HepG2 (cell line): ENCODE measurements around the gene SKIDA1. TPM values are rescaled to one million over a fixed set of nuclear protein-coding genes. Genes with fewer than 3 reads are reported as not detected.

Source experiments
- ATF5 ChIP-seq: sonication (generic); formaldehyde crosslinking; IDR thresholded peaks from 2 replicates; pipeline ENCODE4 v1.4.0; 2020; ENCODE audit warnings: mild to moderate bottlenecking, low read depth, missing genetic modification reagents
- ATRX ChIP-seq: sonication (generic); formaldehyde crosslinking; IDR thresholded peaks from 2 replicates; pipeline ENCODE4 v1.4.0; 2020; ENCODE audit warnings: missing genetic modification reagents, borderline replicate concordance
- CENPBD1 ChIP-seq: sonication (generic); formaldehyde crosslinking; IDR thresholded peaks from 2 replicates; pipeline ENCODE4 v1.8.0; 2022; ENCODE audit warnings: missing genetic modification reagents, low read depth, mild to moderate bottlenecking, borderline replicate concordance
- KAT8 ChIP-seq: IDR thresholded peaks from 2 replicates; pipeline ENCODE4 v1.6.1; 2016; ENCODE audit warnings: missing genetic modification reagents, missing compliant biosample characterization
- KLF6 ChIP-seq: IDR thresholded peaks from 2 replicates; pipeline ENCODE4 v1.8.0; 2016; ENCODE audit warnings: missing biosample characterization, missing genetic modification reagents
- KMT2B ChIP-seq: IDR thresholded peaks from 2 replicates; pipeline ENCODE4 v1.6.1; 2016; ENCODE audit warnings: missing genetic modification reagents, missing compliant biosample characterization
- NCOA1 ChIP-seq: sonication (generic); formaldehyde crosslinking; IDR thresholded peaks from 2 replicates; pipeline ENCODE4 v1.9.0; 2021; ENCODE audit warnings: missing genetic modification reagents
- SMAD3 ChIP-seq: sonication (generic); formaldehyde crosslinking; IDR thresholded peaks from 2 replicates; pipeline ENCODE4 v1.4.0; 2020; ENCODE audit warnings: missing genetic modification reagents
- TMF1 ChIP-seq: sonication (generic); formaldehyde crosslinking; IDR thresholded peaks from 2 replicates; pipeline ENCODE4 v1.8.1; 2022; ENCODE audit warnings: low read depth, missing genetic modification reagents
- ZFX ChIP-seq: sonication (generic); formaldehyde crosslinking; IDR thresholded peaks from 2 replicates; pipeline ENCODE4 v1.4.0; 2020; ENCODE audit warnings: mild to moderate bottlenecking, low read depth, missing genetic modification reagents, moderate library complexity
- ZMYM4 ChIP-seq: sonication (generic); formaldehyde crosslinking; IDR thresholded peaks from 2 replicates; pipeline ENCODE4 v1.8.1; 2023; ENCODE audit warnings: mild to moderate bottlenecking, missing genetic modification reagents
- ZNF318 ChIP-seq: sonication (generic); formaldehyde crosslinking; IDR thresholded peaks from 2 replicates; pipeline ENCODE4 v1.4.0; 2020; ENCODE audit warnings: mild to moderate bottlenecking, missing genetic modification reagents
- ZNF512 ChIP-seq: sonication (generic); formaldehyde crosslinking; IDR thresholded peaks from 2 replicates; pipeline ENCODE4 v1.4.0; 2020; ENCODE audit warnings: mild to moderate bottlenecking, missing genetic modification reagents
- ZNF678 ChIP-seq: sonication (generic); formaldehyde crosslinking; IDR thresholded peaks from 2 replicates; pipeline ENCODE4 v1.4.0; 2020; ENCODE audit warnings: mild to moderate bottlenecking, missing genetic modification reagents
- ZNF766 ChIP-seq: sonication (generic); formaldehyde crosslinking; IDR thresholded peaks from 2 replicates; pipeline ENCODE4 v1.5.0; 2020; ENCODE audit warnings: missing genetic modification reagents, borderline replicate concordance
- ZNF770 ChIP-seq: sonication (generic); formaldehyde crosslinking; IDR thresholded peaks from 2 replicates; pipeline ENCODE4 v1.5.0; 2020; ENCODE audit warnings: mild to moderate bottlenecking, missing genetic modification reagents
- polyA plus RNA-seq, 8 experiments: library from polyadenylated mRNA; depleted of rRNA in 3 of 8; stranded (reverse) in 7 of 8; unstranded in 1 of 8; fragments of >200 nt; fragmentation: Illumina TruSeq in 4 of 8; extraction: Trizol in 4 of 8; gene quantifications; 2 replicates each; pipeline versions ENCODE4 v1.2.1 to v1.2.3, GENCODE V29; 2011 to 2016; ENCODE audit warnings: low read depth in 4 of 8, missing spikeins in 1 of 8, mixed read lengths in 1 of 8; ENCODE audit not compliant: insufficient read depth in 1 of 8
- total RNA-seq, 5 experiments: library from RNA; depleted of rRNA; stranded (reverse); fragments of >200 nt; fragmentation: Illumina TruSeq; extraction: Trizol; gene quantifications; 2 replicates each; pipeline ENCODE4 v1.2.3, GENCODE V29; 2016; ENCODE audit warnings: low read depth in 1 of 5

SKIDA1 gene
- total and polyA plus RNA-seq, 2 of the 13 experiments (the other 11 are each of a cell fraction or from before 2014, with no cell fraction given) = 0.73 to 1.5 TPM

GRCh38 chr10:21494191-21495001 is 31.1 kb downstream of the SKIDA1 start (continued):
- no peak for TF ChIP-seq ATRX (CRISPR knock-in tag)
- no peak for TF ChIP-seq SMAD3 (CRISPR knock-in tag)
- no peak for TF ChIP-seq ZNF678 (CRISPR knock-in tag)
- TF ChIP-seq ZNF770 (CRISPR knock-in tag) = no peak
- peak; percentile 92 for TF ChIP-seq ZFX (CRISPR knock-in tag)
- TF ChIP-seq ATF5 (CRISPR knock-in tag) = no peak
- no peak for TF ChIP-seq ZNF318 (CRISPR knock-in tag)
- no peak for TF ChIP-seq CENPBD1 (CRISPR knock-in tag)
- TF ChIP-seq NCOA1 (CRISPR knock-in tag) = no peak
- TF ChIP-seq TMF1 (CRISPR knock-in tag) = peak; percentile 68; the same call in 1 of the 2 replicates
- 0 out of 2 replicates have a peak, but pooled peaks have one; percentile 60 for TF ChIP-seq ZNF512 (CRISPR knock-in tag)
- peak; percentile 72; the same call in 1 of the 2 replicates for TF ChIP-seq ZNF766 (CRISPR knock-in tag)
- peak; percentile 30; the same call in 1 of the 2 replicates for TF ChIP-seq KMT2B (CRISPR knock-in tag)
- no peak for TF ChIP-seq KLF6 (CRISPR knock-in tag)
- no peak for TF ChIP-seq ZMYM4
- peak; percentile 53; the same call in 1 of the 2 replicates for TF ChIP-seq KAT8
